Left kidney (tissue), 2 donors: ENCODE data around the gene ZNF865. TPM values are rescaled to one million over a fixed set of nuclear protein-coding genes. Genes with fewer than 3 reads are reported as not detected.

ENCODE experiments used
- DNase-seq: peaks from one replicate; pipeline ENCODE4 v3.0.0-alpha.2; 2013
- polyA plus RNA-seq: library from polyadenylated mRNA; unstranded; fragments of 120-200 nt; gene quantifications from one replicate; pipeline ENCODE4 v1.2.1, GENCODE V29; 2013; ENCODE audit not compliant: insufficient read length

The ZNF865 gene
- polyA plus RNA-seq, 1 donor = 6.3 TPM

DNA sequence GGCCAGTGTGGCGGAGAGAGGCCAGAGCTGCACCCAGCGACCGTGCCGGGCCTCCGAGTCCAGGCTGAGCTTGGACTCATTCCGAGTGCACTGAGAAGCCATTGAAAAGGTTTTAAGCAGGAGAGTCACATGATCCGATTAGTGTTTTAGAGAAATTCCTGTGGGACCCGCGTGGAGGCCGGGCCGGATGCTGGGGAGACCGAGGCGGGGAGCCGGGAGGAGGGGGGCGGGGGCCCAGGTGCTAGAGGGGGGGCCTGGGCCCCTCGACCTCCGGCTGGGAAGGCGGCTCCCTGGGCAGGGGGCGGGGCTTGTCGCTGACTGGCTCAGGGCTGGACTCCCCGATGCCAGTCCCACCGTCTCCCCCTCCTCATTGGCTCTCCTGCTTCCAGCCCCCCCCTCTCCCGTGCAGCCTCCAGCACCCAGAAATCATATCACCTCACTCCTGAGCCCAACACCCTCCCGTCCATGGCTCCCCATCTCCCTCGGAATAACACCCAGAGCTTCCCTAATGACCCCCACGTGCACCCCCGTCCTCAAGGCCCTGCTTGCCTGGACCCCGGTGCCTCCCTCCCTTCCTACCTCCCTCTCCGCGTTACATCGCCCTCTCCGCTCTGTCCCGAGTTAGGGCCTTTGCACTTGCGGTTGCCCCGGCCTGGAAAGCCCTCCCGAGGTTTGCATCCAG is 19.6 kb upstream of the ZNF865 start:
- DNase-seq = peak; percentile 86

GRCh38 chr19:55586976-55587668 is 18.3 kb upstream of the ZNF865 start:
- peak; percentile 95 for DNase-seq

- no peak for DNase-seq
Measured at GRCh38 chr19:55588738-55589137, 16.7 kb upstream of the ZNF865 start.

DNA sequence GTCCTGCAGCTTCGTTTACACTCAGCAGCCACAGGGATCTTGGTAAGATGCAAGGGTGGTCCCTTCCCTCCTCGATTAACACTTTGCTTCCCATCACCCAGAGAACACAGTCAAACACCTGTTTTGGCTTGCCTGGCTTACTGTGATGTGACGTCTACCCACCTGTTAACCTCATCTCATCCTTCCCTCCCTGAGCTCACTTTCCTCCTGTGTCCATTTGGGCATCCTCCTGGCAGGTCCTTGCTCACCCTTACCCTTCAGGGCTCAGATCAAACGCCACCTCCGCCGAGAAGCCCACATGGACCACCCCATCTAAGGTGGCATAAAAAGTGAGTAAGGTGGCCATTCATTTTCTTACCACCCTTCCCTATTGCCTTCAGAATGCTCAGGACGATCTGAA is 15.3 kb upstream of the ZNF865 start:
- no peak for DNase-seq

DNA sequence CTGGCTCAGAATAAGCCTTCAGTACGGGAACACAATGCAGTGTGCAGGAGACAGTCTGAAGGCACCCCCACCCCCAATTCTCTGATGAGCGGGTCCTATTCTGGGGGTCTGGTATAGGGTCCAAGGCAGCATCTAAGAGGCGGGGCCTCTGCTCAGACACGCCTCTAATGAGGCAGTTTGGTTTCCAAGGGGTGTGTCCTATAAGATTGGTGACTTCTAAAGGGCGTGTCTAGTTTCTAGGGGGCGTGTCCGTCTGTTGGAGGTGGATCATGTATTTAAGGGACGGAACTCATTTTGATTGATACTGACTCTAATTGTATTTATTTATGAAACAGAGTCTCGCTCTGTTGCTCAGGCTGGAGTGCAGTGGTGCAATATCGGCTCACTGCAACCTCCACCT is 14.8 kb upstream of the ZNF865 start:
- no peak for DNase-seq

DNA sequence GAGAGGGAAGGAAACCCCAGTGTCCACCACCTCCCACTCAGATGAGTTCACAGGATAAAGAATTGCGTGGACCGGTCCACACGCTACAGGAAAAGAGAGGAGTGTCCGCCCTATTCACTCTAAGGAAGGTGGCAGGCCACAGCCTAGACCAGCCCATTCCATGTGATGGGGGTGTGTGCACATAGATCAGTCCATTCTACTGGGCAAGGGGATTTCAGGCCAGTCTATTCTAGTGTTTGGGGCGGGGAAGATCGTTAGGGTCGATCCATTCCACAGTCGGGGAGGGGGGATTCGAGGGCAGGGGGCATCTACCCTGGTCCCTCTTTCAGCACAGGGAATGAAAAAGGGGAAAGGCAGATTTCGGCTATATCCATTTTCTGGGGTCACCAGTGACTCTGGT is 13.9 kb upstream of the ZNF865 start:
- no peak for DNase-seq

DNA sequence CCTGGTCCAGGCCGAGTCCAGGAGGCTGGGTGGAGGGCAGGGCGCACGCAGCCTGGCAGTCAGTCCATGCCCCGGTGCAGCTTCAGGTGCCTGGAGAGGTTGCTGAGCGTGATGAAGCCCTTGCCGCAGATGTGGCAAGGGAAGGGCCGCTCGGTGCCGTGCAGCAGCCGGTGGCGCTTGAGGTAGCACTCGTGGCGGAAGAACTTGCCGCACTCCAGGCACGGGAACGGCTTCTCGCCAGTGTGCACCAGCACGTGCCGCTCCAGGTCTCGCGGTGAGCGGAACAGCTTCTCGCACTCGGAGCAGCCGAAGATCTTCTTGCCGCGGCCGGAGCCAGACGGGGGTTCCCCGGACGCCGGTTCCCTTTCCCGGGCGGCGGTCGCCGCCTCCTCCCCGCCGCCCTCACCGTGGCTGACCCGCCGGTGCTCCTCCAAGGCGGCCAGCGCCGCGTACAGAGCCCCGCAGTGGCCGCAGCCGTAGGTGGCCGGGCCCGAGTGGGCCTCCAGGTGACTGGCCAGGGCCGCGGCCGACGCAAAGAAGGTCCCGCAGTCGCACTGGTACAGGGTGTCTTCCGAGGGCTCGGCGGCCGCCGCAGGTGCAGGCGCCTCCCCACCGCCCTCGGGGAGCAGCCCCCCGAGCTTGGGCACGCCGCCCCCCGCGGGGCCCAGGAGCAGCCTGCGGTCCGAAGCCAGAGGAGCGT is 12.9 kb upstream of the ZNF865 start:
- DNase-seq = no peak

DNA sequence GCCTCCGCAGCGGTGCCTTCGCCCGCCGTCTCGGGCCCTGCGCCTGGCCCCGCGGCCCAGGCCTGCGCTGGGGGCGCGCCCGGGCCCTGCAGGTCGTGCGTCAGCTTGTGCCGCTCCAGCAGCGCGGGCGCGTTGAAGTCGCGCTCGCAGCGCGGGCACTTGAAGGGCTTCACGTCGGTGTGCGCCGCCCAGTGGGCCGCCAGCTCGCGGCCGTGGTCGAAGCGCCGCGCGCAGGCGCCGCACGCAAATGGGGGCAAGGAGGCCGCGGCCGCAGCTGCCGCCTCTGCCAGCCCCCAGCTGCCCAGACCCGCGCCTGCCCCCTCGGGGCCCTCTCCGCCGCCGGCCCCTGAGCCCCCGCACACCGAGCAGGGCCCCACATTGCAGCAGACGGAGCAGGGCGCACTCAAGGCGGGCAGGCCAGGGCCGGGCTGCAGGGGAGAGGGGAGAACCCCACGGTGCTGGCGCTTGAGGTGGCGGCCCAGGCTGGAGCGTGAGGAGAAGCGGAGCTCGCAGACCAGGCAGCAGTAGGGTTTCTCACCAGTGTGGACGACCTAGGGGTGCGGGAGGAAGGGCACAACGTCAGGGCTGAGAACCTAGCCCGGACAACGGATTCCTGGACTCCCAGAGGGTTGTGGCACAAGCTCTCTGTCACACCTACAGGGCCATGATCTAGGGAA is 12.2 kb upstream of the ZNF865 start:
- DNase-seq = no peak

DNA sequence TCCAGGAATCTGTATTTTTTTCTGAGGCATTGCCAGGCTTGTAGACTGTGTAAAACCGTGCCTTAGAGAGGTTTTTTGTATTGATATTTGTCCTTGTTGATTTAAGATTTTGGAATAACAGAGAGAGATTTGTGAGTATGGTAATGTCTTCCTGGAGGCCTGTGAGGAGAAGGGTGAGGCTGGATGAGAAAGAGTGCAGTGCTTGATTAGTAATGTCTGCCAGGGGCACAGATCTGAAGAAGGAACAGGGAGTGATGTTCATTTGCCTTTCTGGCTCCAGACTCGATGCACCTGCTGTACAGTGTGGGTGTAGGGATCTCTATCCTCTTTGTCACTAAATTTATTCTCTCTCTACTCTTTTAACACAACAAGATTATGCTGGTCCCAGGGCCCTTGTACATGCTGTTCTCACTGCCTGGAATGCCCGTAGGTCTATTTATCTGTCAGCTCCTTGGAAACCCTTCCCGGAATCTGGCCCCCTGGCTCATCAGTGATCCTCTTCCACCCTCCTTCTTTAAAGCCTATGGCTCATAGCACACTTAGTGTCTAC is 10.4 kb upstream of the ZNF865 start:
- no peak for DNase-seq

- DNase-seq = no peak
Measured at GRCh38 chr19:55596304-55596703, 9.1 kb upstream of the ZNF865 start.

DNA sequence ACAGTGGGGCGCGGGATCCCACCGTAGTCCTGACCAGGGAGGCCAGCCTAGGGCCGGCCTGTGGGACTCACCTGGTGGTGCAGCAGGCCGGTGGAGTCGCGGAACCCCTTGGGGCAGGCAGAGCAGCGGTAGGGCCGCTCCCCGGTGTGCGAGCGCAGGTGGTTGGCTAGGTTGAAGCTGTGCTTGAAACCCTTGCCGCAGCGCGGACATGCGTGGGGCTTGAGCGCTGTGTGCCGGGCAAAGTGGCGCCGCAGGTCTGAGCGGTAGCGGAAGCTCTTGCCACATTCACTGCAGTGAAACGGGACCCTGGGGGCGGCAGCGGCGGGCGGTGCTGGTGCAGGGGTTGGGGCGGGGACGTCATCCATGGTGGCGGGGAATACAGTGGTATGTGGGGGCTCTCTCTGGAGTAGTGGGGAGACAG is 7.9 kb upstream of the ZNF865 start:
- no peak for DNase-seq

DNA sequence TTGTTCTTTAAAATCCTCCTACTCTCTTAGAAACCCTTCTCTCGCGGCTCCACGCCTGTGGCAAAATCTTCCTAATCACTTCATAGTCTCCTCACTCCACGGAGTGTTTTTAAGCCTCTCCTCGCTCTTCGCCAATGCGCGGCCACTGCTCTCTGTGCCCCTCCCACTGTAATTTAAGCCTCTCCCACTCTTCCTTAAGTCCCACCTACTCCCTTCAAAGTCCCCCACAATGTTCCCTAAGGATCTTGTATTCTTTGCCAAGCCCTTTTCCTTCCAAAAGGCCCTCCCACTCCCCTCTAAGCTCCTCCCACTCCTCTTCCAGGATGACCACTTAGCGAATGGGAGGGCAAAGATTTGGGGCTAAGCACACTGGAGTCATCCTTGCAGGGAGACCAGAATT is 7.4 kb upstream of the ZNF865 start:
- no peak for DNase-seq

GRCh38 chr19:55598719-55599467 is 6.6 kb upstream of the ZNF865 start:
- peak; percentile 83 for DNase-seq

DNA sequence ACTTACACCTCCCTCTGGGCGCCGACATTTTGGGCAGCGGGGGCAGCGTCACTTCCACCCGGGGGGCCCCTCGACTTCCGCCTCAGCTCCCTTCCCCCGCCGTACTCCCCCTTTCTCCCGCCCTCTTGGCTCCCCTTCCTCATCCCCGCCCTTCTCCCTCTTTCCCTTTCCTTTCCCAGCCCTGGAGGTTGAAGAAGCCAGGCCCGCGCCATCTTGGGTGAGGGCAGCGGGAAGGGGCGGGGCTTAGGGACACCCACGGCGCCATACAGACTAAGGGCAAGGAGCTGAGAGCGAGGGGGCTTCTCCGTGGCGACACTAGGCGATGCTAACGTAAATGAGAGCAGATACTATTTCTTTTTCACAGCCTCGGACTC is 6.0 kb upstream of the ZNF865 start, which contains the start of gene FIZ1:
TSS of gene FIZ1 (minus strand) at position 50 of the 374 bp plus-strand sequence. CDS start 1,652 bp downstream, outside the sequence.
- peak; percentile 100 for DNase-seq

GRCh38 chr19:55599842-55600661 is 5.4 kb upstream of the ZNF865 start, which contains the start of gene ZNF524:
ZNF524 (plus strand) TSS chr19:55600288; CDS start chr19:55602113, 1,825 bp downstream.
- peak; percentile 94 for DNase-seq

DNA sequence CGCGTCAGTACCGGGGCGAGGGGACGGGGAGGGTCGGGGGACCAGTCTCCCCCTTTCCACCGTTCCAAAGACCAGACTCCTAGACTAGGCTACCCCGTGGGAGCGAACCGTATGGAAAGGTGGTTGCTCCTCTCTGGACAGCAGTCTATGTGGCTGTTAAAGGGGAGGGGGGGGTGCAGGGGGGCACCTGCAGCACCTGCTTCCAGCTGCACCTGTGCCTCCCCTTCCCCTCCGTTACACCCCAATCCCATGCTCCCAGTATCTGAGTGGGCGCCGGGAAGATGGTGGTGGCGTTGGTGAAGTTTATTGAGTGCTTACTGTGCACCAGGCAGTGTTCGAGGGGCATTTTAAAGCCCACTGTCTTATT is 4.8 kb upstream of the ZNF865 start:
- DNase-seq = no peak

- no peak for DNase-seq
Measured at GRCh38 chr19:55601084-55601483, 4.4 kb upstream of the ZNF865 start.

DNA sequence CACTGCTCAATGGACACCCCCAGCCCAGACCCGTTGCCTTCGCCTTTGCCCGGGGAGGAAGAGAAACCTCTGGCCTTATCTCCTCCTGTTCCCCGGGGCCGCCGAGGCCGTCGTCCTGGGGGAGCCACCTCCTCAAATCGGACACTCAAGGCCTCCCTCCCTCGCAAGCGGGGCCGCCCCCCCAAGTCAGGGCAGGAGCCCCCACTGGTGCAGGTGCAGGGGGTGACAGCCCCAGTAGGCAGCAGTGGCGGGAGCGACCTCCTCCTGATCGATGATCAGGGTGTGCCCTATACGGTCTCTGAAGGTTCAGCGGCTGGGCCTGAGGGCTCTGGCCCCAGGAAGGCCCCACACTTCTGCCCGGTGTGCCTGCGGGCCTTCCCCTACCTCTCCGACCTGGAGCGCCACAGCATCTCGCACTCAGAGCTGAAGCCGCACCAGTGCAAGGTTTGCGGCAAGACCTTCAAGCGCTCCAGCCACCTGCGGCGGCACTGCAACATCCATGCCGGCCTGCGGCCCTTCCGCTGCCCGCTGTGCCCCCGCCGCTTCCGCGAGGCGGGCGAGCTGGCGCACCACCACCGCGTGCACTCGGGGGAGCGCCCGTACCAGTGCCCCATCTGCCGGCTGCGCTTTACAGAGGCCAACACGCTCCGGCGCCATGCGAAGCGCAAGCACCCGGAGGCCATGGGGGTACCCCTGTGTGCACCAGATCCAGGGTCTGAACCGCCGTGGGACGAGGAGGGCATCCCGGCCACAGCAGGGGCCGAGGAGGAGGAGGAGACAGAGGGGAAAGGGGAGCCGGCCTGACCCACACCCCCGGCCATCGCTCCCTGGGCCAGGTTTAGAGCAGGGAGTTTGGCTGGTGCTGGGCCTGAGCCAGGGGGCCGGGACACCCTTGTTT is 3.1 kb upstream of the ZNF865 start:
- DNase-seq = no peak

DNA sequence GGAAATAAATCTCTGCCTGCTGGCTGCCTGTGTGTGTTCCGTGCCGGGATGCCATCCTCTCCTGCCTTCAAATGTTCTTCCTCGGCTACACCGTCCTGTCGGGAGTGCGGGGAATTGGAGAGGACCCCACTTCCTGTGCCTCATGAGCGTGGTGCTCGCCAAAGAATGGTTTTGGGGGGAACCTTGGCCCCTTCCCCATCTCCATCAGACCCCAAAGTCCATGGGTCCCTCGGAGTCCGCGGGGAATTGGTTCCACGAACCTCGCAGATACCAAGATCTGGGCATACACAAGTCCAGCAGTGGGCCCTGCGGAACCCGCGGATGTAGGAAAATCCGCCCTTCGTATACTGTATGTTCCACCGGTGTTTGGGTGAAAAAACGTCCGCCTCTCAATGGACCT is 2.3 kb upstream of the ZNF865 start:
- no peak for DNase-seq
